Endothelial cell of umbilical vein (primary cell): ENCODE measurements around the gene MARK3. TPM values are rescaled to one million over a fixed set of nuclear protein-coding genes. Genes with fewer than 3 reads are reported as not detected.
A peak's percentile ranks its signal among the peaks of the same experiment; 100 is the strongest.

Experiments used
- BruUV-seq: library from RNA; stranded (reverse); fragments of 400-500 nt; replicated peaks from 2 replicates; lab custom pipeline; 2021; lab: Mats Ljungman, UMichigan
- CTCF ChIA-PET: fragments of 300-600, 350-600 bp; sonication (Branson Sonifier 250); formaldehyde crosslinking; loops from one replicate; lab custom pipeline; 2021; ENCODE audit warnings: antibody characterized with exemption, inconsistent platforms; lab: Charles Lee
- POLR2A ChIA-PET: fragments of 300-600, 350-600 bp; sonication (Branson Sonifier 250); formaldehyde crosslinking; loops from one replicate; lab custom pipeline; 2021; ENCODE audit warnings: antibody characterized with exemption, inconsistent platforms; lab: Charles Lee
- DNase-seq: peaks from one replicate; pipeline ENCODE4 v3.0.0-alpha.2; 2011; ENCODE audit warnings: low read depth, low spot score
- FAIRE-seq: peaks from 2 replicates; lab custom pipeline; 2011; peaks lifted over from hg19 to GRCh38; lab: Jason Lieb, UNC
- H2AFZ ChIP-seq: 2 replicates; pipeline ENCODE4 v1.6.0; 2012; ENCODE audit warnings: low read depth, low read length, control low read depth, inconsistent platforms
- H3K27ac ChIP-seq: 2 replicates; pipeline ENCODE4 v1.5.1; 2011; ENCODE audit warnings: low read depth, mild to moderate bottlenecking, control low read depth, low read length, moderate library complexity; ENCODE audit not compliant: insufficient read depth
- H3K27me3 ChIP-seq, 2 experiments: 2 replicates each; pipeline versions ENCODE4 v1.6.0 to v1.6.1; 2011; ENCODE audit warnings: low read length in 2 of 2, mixed read lengths in 1 of 2; ENCODE audit not compliant: control insufficient read depth in 2 of 2, insufficient read depth in 2 of 2
- H3K36me3 ChIP-seq, 2 experiments: 2 replicates in 1 of 2; 3 replicates in 1 of 2; pipeline ENCODE4 v1.5.1; 2011; ENCODE audit warnings: low read length in 2 of 2, mild to moderate bottlenecking in 1 of 2, moderate library complexity in 1 of 2; ENCODE audit not compliant: control insufficient read depth in 2 of 2, insufficient read depth in 2 of 2; ENCODE audit errors: extremely low read depth in 1 of 2
- H3K4me1 ChIP-seq: 3 replicates; pipeline ENCODE4 v1.5.1; 2011; ENCODE audit warnings: mild to moderate bottlenecking, low read length; ENCODE audit not compliant: control insufficient read depth, insufficient read depth; ENCODE audit errors: extremely low read depth
- H3K4me2 ChIP-seq: 2 replicates; pipeline ENCODE4 v1.6.1; 2011; ENCODE audit warnings: low read length, control low read depth, mixed read lengths; ENCODE audit not compliant: insufficient read depth
- H3K4me3 ChIP-seq, 3 experiments: fragments of 200-600 bp in 1 of 3; sonication (generic), shearing (Covaris generic) in 1 of 3; replicated peaks in 1 of 3; 2 replicates each; pipeline ENCODE4 v1.5.1; 2011 to 2016; ENCODE audit warnings: control low read depth in 3 of 3, low read length in 3 of 3, mild to moderate bottlenecking in 2 of 3, inconsistent platforms in 1 of 3, low read depth in 1 of 3, moderate library complexity in 1 of 3; ENCODE audit not compliant: insufficient read depth in 1 of 3
- H3K79me2 ChIP-seq: 2 replicates; pipeline ENCODE4 v1.6.0; 2012; ENCODE audit warnings: low read length, inconsistent platforms; ENCODE audit not compliant: control insufficient read depth, insufficient read depth
- H3K9ac ChIP-seq: replicated peaks from 2 replicates; pipeline ENCODE3; 2011; ENCODE audit warnings: low read length, control low read depth; ENCODE audit not compliant: insufficient read depth; ENCODE audit errors: extremely low read depth
- H3K9me1 ChIP-seq: replicated peaks from 3 replicates; pipeline ENCODE4 v1.6.0; 2011; ENCODE audit warnings: mild to moderate bottlenecking, low read length; ENCODE audit not compliant: control insufficient read depth, insufficient read depth; ENCODE audit errors: extremely low read depth
- H3K9me3 ChIP-seq: replicated peaks from 2 replicates; pipeline ENCODE4 v1.5.1; 2012; ENCODE audit warnings: low read length, inconsistent platforms; ENCODE audit not compliant: control insufficient read depth, insufficient read depth
- H4K20me1 ChIP-seq: replicated peaks from 2 replicates; pipeline ENCODE3; 2011; ENCODE audit warnings: mild to moderate bottlenecking, low read length; ENCODE audit not compliant: control insufficient read depth, insufficient read depth; ENCODE audit errors: extremely low read depth
- EZH2 ChIP-seq: IDR thresholded peaks from 2 replicates; pipeline ENCODE4 v1.6.1; 2012; ENCODE audit warnings: borderline replicate concordance, low read depth, mild to moderate bottlenecking, moderate library complexity, low read length, inconsistent platforms; ENCODE audit not compliant: severe bottlenecking
- FOS ChIP-seq: IDR thresholded peaks from 2 replicates; pipeline ENCODE4 v1.6.1; 2011; ENCODE audit warnings: mild to moderate bottlenecking, low read length, moderate library complexity, borderline replicate concordance; ENCODE audit not compliant: insufficient read depth
- GATA2 ChIP-seq: IDR thresholded peaks from 2 replicates; pipeline ENCODE4 v1.7.0; 2011; ENCODE audit warnings: low read depth, mild to moderate bottlenecking, moderate library complexity, mixed read lengths, low read length; ENCODE audit not compliant: insufficient read length, insufficient read depth
- JUN ChIP-seq: IDR thresholded peaks from 2 replicates; pipeline ENCODE4 v1.6.1; 2011; ENCODE audit warnings: borderline replicate concordance, low read depth; ENCODE audit not compliant: insufficient read length, insufficient read depth
- MAX ChIP-seq: IDR thresholded peaks from 2 replicates; pipeline ENCODE4 v1.6.1; 2011; ENCODE audit not compliant: insufficient read depth, insufficient read length
- MYC ChIP-seq: IDR thresholded peaks from one replicate; pipeline ENCODE4 v1.6.1; 2011; ENCODE audit warnings: mild to moderate bottlenecking, low read depth, low read length
- POLR2A ChIP-seq: IDR thresholded peaks from 2 replicates; pipeline ENCODE4 v1.6.1; 2012; ENCODE audit warnings: low read depth, mild to moderate bottlenecking, control low read depth, low read length
- POLR2AphosphoS5 ChIP-seq: IDR thresholded peaks from 2 replicates; pipeline ENCODE4 v1.6.1; 2012; ENCODE audit warnings: low read depth, mild to moderate bottlenecking, control low read depth, low read length, moderate library complexity; ENCODE audit not compliant: insufficient read depth
- dilution Hi-C: fragments of 300-500 bp; cut with MboI; formaldehyde crosslinking; loops from one replicate; pipeline ENCODE4 v1.15.0; 2019; ENCODE audit warnings: low sequenced_read_pairs; ENCODE audit not compliant: extremely low pct_ligation_motif_present
- intact Hi-C: fragments of 100-400 bp; cut with micrococcal nuclease; formaldehyde crosslinking; loops from one replicate; pipeline ENCODE4 v1.10.0; 2022
- polyA plus RNA-seq, 4 experiments: library from polyadenylated mRNA; depleted of rRNA in 3 of 4; stranded (reverse) in 3 of 4; unstranded in 1 of 4; fragments of >200 nt; gene quantifications; 2 replicates each; pipeline versions ENCODE4 v1.2.1 to v1.2.3, GENCODE V29; 2011 to 2012; ENCODE audit warnings: missing spikeins in 1 of 4
- total RNA-seq: library from RNA; stranded (reverse); gene quantifications from 2 replicates; pipeline ENCODE4 v1.2.3, GENCODE V29; 2021
- TF ChIP-seq, protein P1 (sequence below), 2 donors: IDR thresholded peaks; 1 replicate in 1 of 2; 2 replicates in 1 of 2; pipeline ENCODE4 v1.5.1; 2011; ENCODE audit warnings: low read length in 2 of 2, mild to moderate bottlenecking in 2 of 2, moderate library complexity in 2 of 2, control low read depth in 1 of 2, inconsistent platforms in 1 of 2, low read depth in 1 of 2; ENCODE audit not compliant: insufficient read depth in 1 of 2; ENCODE audit errors: extremely low read depth in 1 of 2

Gene MARK3
- total and polyA plus RNA-seq, 2 donors (not counting 3 experiments of a cell fraction or from before 2014, with no cell fraction given), result 46.6 to 96.1 TPM

DNA sequence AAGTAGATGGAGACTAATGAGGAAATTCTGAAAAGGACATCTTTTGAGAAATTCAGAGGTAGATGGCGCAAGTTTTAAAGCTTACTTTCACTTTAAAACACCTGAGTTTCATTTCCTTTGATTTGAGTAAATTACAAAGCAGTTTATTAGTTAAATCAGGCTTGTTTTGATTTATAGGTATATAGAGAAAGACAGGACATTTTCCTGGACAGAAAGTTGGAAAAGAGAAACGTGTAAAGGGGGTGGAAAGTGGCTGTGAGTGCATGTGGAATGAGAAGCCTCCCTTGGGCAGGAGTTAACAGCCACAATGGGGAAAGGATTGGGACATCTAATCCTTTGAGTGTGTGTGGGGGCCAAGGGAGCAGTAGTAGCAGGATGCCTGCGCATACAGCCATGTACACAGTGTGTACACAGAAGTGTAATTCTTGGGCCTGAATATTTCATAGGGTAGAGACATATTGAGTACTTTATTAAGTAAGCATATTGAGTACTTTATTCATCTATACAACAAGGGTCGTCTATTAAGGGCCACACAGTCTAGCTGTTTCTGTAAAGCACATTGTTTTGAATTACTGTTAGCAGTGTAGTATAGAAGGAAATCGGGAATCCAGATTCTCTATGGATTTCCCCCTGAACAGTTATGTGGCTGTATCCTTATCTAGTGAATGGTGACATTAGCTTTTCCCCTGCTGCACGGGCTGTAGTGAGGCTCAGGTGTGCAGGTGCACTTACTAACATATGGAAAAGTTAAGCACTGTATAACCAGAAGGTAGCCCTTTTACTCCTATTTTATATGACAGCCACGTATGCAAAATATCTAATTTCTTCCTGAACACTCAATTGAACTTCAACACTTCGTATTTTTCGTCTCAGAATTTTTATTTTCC lies 19.1 kb downstream of the MARK3 start:
- Histone ChIP-seq H3K27me3 (no peaks in the 10 kb centered on the region), H2AFZ (no peak overlapping the region), H4K20me1 (peaks cover 8% of the 10 kb centered on the region), H3K79me2 (peaks cover 86% of the 10 kb centered on the region), H3K36me3 (peaks cover 0 to 2% of the 10 kb centered on the region in 2 experiments), H3K4me3 (no peak overlapping the region), H3K4me2 (peak overlapping the region; percentile 59), H3K27ac (no peak overlapping the region), H3K9me3 (no peaks in the 10 kb centered on the region), H3K4me1 (peaks cover 33% of the 10 kb centered on the region), H3K9ac (no peak overlapping the region), H3K9me1 (no peaks in the 10 kb centered on the region)
- BruUV-seq, result no TSS peak
- dilution Hi-C loops (no loop called here), intact Hi-C loops (no loop called here)
- ChIA-PET CTCF (interaction anchor here (3.8 to 5.1 kb wide), 2 partner anchors 11 to 14 kb away, joined by 14 to 21 read pairs; no protein-coding TSS in a partner anchor), POLR2A (interaction anchor here (1.0 kb wide), 1 partner anchor 20 kb away, joined by 3 read pairs; no protein-coding TSS in a partner anchor)
- no peak for TF ChIP-seq JUN
- no peak for TF ChIP-seq POLR2AphosphoS5
- TF ChIP-seq GATA2, result no peak
- TF ChIP-seq MAX, result no peak
- TF ChIP-seq POLR2A, result no peak
- TF ChIP-seq, protein P1, sequence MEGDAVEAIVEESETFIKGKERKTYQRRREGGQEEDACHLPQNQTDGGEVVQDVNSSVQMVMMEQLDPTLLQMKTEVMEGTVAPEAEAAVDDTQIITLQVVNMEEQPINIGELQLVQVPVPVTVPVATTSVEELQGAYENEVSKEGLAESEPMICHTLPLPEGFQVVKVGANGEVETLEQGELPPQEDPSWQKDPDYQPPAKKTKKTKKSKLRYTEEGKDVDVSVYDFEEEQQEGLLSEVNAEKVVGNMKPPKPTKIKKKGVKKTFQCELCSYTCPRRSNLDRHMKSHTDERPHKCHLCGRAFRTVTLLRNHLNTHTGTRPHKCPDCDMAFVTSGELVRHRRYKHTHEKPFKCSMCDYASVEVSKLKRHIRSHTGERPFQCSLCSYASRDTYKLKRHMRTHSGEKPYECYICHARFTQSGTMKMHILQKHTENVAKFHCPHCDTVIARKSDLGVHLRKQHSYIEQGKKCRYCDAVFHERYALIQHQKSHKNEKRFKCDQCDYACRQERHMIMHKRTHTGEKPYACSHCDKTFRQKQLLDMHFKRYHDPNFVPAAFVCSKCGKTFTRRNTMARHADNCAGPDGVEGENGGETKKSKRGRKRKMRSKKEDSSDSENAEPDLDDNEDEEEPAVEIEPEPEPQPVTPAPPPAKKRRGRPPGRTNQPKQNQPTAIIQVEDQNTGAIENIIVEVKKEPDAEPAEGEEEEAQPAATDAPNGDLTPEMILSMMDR (IDR thresholded peaks at IDR 0.05; ENCODE audit: extremely low read depth in 1 of 2, insufficient read depth in 1 of 2, low read depth in 1 of 2, low read length in 2 of 2), result no peak
- TF ChIP-seq MYC, result no peak
- TF ChIP-seq EZH2, result no peak
- no peak for TF ChIP-seq FOS
- no peak for FAIRE-seq
- peak; percentile 23 for DNase-seq
